H1 (cell line): ENCODE measurements around the gene IPO9. TPM values are rescaled to one million over a fixed set of nuclear protein-coding genes. Genes with fewer than 3 reads are reported as not detected.

Source experiments
- POLR2A ChIP-seq, 2 experiments: IDR thresholded peaks; 1 replicate in 1 of 2; 2 replicates in 1 of 2; pipeline ENCODE4 v1.6.1; 2011; ENCODE audit warnings: low read depth in 2 of 2, low read length in 2 of 2, mild to moderate bottlenecking in 2 of 2; ENCODE audit errors: control extremely low read depth in 1 of 2
- SAP30 ChIP-seq: fragments of 300-600 bp; sonication (generic); IDR thresholded peaks from 2 replicates; pipeline ENCODE4 v1.7.1; 2012; ENCODE audit warnings: low read length, moderate library complexity, mild to moderate bottlenecking, inconsistent platforms; ENCODE audit not compliant: insufficient read depth, insufficient replicate concordance
- polyA plus RNA-seq, 7 experiments: library from polyadenylated mRNA; depleted of rRNA in 3 of 7; stranded (reverse) in 5 of 7; unstranded in 2 of 7; fragments of >200 nt in 5 of 7; fragments of 200-250 nt in 2 of 7; gene quantifications; 1 replicate in 5 of 7; 2 replicates in 1 of 7; 4 replicates in 1 of 7; pipeline versions ENCODE4 v1.2.1 to v1.2.3, GENCODE V29; 2011 to 2013; ENCODE audit warnings: missing spikeins in 2 of 7, mixed read lengths in 2 of 7
- total RNA-seq: library from RNA; stranded (reverse); fragmentation: NEBNext Ultra II Directional; extraction: Animal tissue kit (Norgen Biotek cat#: 25700); gene quantifications from 2 replicates; pipeline ENCODE4 v1.2.1, GENCODE V29; 2021

IPO9 gene
- total and polyA plus RNA-seq, 2 of the 8 experiments (the other 6 are each of a cell fraction or from before 2014, with no cell fraction given): 61.0 to 122 TPM

DNA sequence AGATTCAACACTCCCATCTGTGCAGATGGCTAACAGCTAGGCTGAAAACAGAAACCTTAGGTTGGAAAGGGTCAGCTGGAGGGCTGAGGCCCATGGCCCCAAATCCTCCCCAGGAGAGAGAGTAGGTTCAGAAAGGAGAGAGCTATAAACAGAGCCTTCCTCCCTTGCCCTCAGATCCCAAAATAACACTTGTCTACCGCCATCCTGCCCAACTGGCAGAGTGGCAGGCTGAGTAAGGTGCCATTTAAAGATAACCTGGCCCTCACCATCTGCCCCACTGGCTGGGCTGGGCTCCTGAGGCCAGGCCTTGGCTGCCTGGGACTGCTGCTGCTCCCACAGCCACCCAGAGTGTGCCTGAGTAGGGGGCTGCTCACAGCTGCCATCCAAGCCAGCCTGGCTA lies 55.5 kb downstream of the IPO9 start (continued):
- no peak; a peak in 1 of 3 replicates for TF ChIP-seq POLR2A (IDR thresholded peaks at IDR 0.05; ENCODE audit: control extremely low read depth in 1 of 2, low read depth in 2 of 2, low read length in 2 of 2)
- TF ChIP-seq SAP30: no peak
